WERI-Rb-1 (cell line): Measurements from ENCODE around the gene BEND7.
"Not testable (repeated sequence)": the region's sequence is repeated elsewhere in the genome, so short reads cannot be mapped to it uniquely, and the experiment has no call there.

Experiments used
- DNase-seq: peaks from one replicate; pipeline ENCODE4 v3.0.0-alpha.2; 2020
- H3K27ac ChIP-seq: fragments of 250-450 bp; sonication (Bioruptor Pico); 2 replicates; pipeline ENCODE4 v1.5.1; 2020; ENCODE audit warnings: mild to moderate bottlenecking, moderate library complexity
- H3K27me3 ChIP-seq: fragments of 250-450 bp; sonication (Bioruptor Pico); 2 replicates; pipeline ENCODE4 v1.5.1; 2021; ENCODE audit warnings: mild to moderate bottlenecking, low read depth, moderate library complexity; ENCODE audit not compliant: insufficient read depth, severe bottlenecking
- H3K36me3 ChIP-seq: fragments of 250-450 bp; sonication (Bioruptor Pico); 2 replicates; pipeline ENCODE4 v1.5.1; 2020; ENCODE audit warnings: mild to moderate bottlenecking, moderate library complexity
- H3K4me3 ChIP-seq: 2 replicates; pipeline ENCODE4 v1.5.1; 2011; ENCODE audit warnings: low read depth, mild to moderate bottlenecking, control low read depth, low read length
- H3K9me3 ChIP-seq: fragments of 250-450 bp; sonication (Bioruptor Pico); 2 replicates; pipeline ENCODE4 v1.5.1; 2021; ENCODE audit warnings: mild to moderate bottlenecking, moderate library complexity; ENCODE audit not compliant: severe bottlenecking
- TF ChIP-seq, protein P1 (sequence below): IDR thresholded peaks from 2 replicates; pipeline ENCODE4 v1.5.1; 2011; ENCODE audit warnings: low read depth, mild to moderate bottlenecking, control low read depth, inconsistent platforms, low read length

Gene BEND7

GRCh38 chr10:13414137-13414536 lies 114.7 kb downstream of the BEND7 start:
- no peak overlapping the region for H3K4me3 ChIP-seq
- no peak for DNase-seq
- H3K27me3 ChIP-seq: no peaks in the 10 kb centered on the region
- no peak overlapping the region for H3K27ac ChIP-seq
- H3K9me3 ChIP-seq: no peaks in the 10 kb centered on the region
- no peaks in the 10 kb centered on the region for H3K36me3 ChIP-seq
- TF ChIP-seq, protein P1, sequence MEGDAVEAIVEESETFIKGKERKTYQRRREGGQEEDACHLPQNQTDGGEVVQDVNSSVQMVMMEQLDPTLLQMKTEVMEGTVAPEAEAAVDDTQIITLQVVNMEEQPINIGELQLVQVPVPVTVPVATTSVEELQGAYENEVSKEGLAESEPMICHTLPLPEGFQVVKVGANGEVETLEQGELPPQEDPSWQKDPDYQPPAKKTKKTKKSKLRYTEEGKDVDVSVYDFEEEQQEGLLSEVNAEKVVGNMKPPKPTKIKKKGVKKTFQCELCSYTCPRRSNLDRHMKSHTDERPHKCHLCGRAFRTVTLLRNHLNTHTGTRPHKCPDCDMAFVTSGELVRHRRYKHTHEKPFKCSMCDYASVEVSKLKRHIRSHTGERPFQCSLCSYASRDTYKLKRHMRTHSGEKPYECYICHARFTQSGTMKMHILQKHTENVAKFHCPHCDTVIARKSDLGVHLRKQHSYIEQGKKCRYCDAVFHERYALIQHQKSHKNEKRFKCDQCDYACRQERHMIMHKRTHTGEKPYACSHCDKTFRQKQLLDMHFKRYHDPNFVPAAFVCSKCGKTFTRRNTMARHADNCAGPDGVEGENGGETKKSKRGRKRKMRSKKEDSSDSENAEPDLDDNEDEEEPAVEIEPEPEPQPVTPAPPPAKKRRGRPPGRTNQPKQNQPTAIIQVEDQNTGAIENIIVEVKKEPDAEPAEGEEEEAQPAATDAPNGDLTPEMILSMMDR: no peak

DNA sequence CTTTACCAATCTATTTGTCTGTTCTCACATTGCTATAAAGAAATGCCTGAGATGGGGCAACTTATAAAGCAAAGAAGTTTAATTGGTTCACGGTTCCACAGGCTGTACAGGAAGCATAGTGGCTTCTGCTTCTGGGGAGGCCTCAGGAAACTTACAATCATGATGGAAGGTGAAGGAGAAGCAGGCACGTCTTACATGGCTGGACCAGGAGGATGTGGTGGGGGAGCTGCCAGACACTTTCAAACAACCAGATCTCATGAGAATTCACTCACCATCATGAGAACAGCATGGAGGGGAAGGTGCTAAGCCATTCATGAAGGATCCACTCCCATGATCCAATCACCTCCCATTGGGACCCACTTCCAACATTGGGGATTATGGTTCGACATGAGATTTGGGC lies 115.9 kb downstream of the BEND7 start:
- no peak overlapping the region for H3K4me3 ChIP-seq
- no peak for DNase-seq
- no peaks in the 10 kb centered on the region for H3K36me3 ChIP-seq
- no peaks in the 10 kb centered on the region for H3K9me3 ChIP-seq
- H3K27me3 ChIP-seq: no peaks in the 10 kb centered on the region
- TF ChIP-seq, protein P1: no peak
- no peak overlapping the region for H3K27ac ChIP-seq

DNA sequence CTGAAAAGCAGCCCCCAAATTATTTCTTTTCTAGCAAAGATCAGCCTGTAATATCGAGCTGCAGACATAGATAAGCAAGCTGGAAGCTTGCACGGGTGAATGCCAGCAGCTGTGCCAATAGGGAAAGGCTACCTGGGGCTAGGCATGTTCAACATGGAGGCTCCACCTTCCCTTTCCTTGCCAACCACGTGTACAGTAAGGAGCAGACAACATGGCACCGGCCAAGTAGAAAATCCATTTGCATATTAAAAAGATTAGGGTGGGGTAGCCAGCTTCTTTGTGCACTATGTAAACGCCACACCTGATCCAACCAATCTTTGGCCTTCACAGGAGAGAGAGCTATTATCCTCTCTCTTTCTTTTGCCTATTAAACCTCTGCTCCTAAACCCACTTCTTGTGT lies 124.0 kb downstream of the BEND7 start:
- TF ChIP-seq, protein P1: no peak
- Histone ChIP-seq H3K27me3 (no peaks in the 10 kb centered on the region), H3K9me3 (no peaks in the 10 kb centered on the region), H3K36me3 (no peaks in the 10 kb centered on the region), H3K27ac (no peak overlapping the region), H3K4me3 (no peak overlapping the region)
- no peak for DNase-seq

DNA sequence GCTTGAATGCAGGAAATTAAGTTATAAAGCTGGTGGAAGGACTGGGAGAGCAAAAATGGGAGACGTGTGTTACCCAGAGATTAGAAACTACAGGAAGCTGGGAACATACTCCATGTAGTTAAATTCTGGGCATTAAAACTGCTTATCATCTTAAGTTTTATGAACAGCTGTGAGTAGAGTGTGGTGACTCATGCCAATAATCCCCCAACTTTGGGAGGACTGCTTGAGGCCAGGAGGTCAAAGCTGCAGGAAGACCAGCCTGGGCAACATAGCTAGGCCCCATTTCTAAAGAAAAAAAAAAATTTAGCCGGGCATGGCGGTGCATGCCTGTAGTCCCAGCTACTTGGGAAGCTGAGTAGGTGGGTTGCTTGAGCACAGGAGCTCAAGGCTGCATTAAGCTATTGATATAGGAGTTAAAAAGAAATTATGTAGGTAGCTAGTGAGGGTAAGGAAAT lies 124.5 kb downstream of the BEND7 start:
- no peak for DNase-seq
- Histone ChIP-seq H3K4me3 (no peak overlapping the region), H3K27ac (no peak overlapping the region), H3K27me3 (no peaks in the 10 kb centered on the region), H3K36me3 (no peaks in the 10 kb centered on the region), H3K9me3 (no peaks in the 10 kb centered on the region)
- TF ChIP-seq, protein P1: no peak

DNA sequence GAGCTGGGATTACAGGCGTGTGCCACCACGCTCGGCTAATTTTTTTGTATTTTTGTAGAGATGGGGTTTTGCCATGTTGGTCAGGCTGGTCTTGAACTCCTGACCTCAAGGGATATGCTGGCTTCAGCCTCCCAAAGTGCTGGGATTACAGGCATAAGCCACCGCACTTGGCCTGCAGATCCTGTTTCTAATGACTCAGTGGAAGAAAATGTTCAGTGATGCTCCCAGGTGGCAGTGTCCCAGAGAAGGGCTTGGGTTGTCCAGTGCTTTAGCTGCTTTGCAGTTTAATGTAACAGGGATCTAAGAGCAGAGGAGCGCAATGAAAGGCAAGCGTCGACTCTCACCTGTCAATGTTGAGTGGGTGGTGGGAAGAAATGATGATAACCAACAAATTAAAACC lies 125.4 kb downstream of the BEND7 start:
- H3K27me3 ChIP-seq, H3K9me3 ChIP-seq, H3K27ac ChIP-seq, H3K4me3 ChIP-seq, DNase-seq, H3K36me3 ChIP-seq: not testable (repeated sequence)

DNA sequence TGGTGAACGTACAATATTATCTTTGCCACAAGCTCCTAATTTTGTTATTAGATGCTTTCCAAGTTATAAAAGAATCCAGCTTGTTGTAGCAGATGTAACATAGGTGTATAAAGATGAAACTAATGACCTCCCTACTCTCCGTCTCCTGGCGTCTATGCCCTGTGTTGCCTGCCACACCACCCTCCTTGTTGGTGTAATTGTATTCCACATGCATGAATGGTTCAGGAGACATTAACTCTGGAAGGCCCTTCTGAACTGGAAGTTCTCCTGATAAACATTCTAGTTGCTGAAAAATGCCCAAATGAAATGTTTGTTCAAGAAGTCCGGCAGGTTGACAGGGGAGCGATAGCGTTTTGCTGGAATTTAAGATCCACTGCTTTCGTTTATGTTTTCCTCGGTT lies 126.8 kb downstream of the BEND7 start:
- TF ChIP-seq, protein P1: no peak
- no peaks in the 10 kb centered on the region for H3K36me3 ChIP-seq
- H3K27ac ChIP-seq: no peak overlapping the region
- H3K27me3 ChIP-seq: no peaks in the 10 kb centered on the region
- H3K4me3 ChIP-seq: no peak overlapping the region
- DNase-seq: no peak
- no peaks in the 10 kb centered on the region for H3K9me3 ChIP-seq
